NCI-H345 (cell line): ENCODE measurements around the gene INPP4B.

ENCODE experiments used
- DNase-seq: peaks from one replicate; lab custom pipeline; 2025; lab: John Stamatoyannopoulos, UW

Gene INPP4B

DNA sequence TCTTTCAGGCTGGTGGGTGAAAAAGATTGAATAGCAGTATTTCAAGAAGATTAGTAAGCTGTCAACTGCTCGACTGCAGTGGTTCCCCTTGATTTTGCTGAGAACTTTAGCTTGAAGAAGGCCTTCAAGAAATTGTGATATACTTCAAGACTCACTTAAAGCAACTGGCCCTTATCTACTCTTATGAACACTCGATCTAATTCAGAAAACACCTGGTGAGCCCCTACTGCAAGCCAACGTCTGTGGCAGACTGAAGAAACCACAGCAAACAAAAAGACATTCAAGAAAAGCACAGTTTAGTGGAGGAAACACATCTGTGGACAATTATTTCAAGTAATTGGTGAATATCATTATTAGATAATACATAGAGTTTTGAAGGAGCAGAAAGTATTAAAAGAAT, 119.0 kb downstream of the INPP4B start:
- no peak for DNase-seq

DNA sequence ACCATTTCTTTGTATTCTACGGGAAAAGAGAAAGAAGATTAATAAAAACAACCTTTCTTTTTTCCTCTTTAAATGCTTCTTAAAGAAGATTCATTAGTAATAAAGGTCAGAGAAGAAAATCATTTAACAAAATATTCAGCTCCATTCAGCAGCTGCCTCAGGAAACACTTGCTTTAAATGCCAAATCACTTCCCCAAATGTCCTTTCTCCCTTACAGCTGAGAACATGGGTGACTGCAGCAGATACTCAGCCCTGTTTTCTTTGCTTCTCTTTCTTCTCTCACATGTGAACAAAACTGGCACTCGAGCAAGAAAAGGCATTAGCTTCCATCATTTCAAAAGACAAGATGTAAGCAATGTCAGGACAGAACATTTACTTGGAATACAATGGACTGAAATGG, 120.2 kb downstream of the INPP4B start:
- no peak for DNase-seq

DNA sequence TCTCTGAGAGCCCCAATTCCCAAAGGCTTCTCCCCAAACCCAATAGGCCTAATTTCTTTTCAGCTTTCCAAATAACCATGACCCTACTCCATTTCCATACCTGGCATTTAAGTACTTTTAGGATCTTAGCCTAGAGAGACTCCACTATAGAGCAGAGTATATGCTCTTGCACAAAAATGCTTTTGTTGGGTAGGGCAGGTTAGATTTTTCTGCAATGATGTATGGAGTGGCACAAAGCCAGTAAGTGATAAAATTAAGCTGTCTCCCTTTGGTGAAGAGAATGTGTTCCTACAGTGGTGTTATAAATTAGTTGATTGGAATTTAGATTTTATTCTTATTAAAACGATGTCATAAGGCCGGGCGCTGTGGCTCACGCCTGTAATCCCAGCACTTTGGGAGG, 124.9 kb downstream of the INPP4B start:
- no peak for DNase-seq

DNA sequence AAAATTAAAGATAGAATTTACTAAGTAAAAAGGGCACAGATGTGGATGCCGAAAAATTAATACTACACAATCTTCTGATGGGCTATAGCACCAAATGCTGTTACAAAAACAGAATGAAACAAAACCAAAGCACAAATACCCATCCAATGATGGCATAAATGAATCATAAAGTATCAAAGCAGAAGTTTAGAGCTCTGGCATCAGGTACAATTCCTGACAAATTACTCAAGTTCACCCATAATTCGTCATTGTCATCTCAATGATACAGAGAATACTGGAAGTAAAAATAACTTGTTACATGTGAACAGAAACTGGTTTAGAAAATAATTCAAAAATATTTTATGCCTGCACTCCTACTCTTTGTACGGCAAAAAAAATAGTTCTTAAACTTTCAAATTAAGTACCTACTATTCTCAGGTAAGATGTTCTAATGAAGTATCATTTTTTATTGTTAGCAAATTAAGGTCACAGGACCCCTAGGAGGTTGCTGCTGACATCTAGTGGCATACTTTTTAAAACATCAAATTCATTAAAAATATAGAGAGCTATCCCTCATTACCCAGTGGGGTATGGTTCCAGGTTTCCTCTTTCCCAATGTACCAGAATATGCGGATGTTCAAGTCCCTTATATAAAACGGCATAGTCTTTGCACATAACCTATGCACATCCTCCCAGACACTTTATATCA, 126.1 kb downstream of the INPP4B start:
- DNase-seq, result peak; percentile 15

DNA sequence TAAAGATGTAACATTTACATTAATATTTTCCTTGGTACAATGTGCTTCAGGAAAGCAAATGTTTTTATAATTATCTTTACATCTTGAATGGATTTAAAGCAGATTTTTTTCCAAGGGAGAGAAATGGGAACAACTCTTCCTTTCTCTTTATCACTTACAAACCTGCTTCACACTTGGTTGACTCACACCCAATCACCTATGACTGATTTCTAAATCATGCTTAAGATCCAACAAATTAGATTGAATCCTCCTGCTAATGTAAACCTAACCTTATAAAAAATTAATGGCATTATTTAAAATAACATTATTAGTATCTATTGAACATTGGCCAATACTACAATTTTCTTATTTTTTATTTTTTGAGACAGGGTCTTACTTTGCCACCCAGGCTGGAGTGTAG, 127.1 kb downstream of the INPP4B start:
- DNase-seq, result no peak

DNA sequence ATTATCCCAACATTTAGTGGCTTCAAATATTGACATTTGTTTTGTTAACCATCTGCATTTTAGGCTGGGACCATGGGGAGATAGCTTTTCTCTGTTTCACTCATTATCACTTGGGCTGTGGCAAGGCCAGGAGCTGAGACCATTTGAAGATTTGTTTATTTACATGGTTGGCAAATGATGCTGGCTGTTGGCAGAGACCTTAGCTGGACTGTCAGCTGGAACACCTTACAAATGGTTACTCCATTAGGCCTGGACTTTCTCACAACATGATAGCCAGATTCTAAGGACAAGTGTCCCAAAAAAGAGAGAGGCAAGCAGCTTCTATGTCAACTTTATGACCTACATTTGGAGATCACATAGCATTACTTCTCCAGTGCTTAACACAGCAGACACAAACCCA, 130.4 kb downstream of the INPP4B start:
- DNase-seq, result no peak

DNA sequence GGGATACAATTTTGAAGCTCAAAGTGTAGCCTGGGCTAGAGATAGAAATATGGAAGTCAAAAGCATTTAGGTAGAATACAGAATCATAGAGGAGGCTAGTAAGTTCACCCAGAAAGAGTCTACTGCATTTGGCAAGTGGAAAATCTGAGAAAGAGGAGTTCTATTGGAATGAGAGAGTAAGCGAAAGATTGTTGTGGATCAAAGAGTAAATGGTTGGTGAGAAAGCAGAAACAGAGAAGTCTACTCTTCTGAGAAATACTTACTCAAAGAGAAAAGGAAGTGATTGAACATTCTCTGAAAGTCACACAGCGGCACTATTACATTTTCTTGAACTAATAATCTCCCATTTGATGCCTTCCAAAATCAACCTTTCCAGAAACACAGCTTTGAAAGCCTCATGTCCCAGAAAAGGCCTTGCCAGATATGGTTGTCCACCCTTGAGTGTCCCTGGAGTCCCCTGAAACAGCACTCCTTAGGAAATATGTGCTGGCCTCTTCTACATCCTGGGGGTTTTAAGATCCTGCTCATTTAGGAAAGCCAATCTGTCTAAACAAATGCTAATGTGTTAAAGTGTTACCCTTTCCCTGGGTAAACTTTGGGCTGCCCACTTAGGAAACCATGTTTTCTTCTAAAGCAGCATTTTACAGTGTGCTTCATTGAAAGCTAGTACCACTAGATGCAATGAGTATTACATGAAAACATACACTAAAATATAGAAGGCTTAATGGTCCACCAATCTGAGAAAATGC, 132.6 kb downstream of the INPP4B start:
- DNase-seq, result no peak

DNA sequence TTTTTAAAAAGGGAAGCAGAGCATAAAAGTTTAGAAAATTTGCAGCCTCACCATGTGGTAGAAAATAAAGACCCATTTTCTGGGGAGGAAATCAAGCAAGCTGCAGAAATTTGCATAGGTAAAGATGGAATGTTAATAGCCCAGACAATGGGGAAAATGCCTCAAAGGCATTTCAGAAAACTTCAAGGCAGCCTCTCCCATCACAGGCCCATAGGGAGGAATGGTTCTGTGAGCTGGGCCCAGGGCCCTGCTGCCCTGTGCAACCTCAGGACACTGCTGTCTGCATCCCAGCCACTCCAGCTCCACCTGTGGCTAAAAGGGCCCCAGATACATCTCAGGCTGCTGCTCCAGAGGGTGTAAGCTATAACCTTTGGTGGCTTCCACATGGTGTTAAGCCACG, 137.9 kb downstream of the INPP4B start:
- DNase-seq, result no peak

DNA sequence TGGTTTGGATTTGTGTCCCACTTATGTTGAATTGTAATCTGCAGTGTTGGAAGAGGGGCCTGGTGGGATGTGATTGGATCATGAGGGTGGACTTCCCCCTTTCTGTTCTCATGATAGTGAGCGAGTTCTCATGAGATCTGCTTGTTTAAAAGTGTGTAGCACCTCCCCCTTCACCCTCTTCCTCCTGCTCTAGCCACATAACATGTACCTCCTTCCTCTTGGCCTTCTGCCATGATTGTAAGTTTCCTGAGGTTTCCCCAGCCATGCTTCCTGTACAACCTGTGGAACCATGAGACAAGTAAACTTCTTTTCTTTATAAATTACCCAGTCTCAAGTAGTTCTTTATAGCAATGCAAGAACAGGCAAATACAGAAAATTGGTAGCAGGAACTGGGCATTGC, 138.7 kb downstream of the INPP4B start:
- DNase-seq, result no peak

DNA sequence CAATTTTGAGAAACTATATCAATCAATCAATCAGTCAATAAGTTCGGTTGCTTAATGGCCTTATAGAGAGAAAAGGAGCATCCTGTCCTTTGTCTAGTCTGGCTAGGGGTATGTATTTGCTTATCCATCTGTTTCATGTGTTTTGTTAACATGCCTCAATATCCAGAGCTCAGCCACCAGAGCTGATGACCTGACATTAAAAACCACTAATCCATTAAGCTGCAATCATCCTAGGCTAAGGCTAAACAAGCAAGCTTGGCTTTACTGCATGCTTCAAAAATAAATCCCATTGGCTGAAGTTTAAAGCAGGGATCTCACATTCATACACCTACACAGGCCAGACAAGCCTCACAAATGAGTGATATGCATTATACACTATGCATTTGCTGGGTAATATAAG, 139.7 kb downstream of the INPP4B start:
- no peak for DNase-seq

DNA sequence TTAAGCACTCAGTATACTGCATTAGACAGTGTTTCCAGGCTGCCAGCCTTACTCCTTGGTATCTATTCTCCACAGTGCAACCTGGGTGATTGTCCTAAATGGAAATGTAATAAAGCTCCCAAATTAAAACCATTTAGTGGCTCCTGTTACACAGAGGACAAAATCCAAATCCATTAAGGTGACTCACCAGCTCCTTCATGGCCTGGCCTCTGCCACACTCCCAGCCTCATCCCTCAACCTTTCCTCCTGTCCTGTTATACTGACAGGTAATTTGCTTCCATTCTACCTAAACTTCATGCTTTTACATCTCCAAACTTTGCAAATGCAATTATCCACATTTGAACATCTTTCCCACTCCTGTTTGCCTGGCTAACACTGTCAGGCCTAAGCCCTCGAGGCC, 140.3 kb downstream of the INPP4B start:
- no peak for DNase-seq

DNA sequence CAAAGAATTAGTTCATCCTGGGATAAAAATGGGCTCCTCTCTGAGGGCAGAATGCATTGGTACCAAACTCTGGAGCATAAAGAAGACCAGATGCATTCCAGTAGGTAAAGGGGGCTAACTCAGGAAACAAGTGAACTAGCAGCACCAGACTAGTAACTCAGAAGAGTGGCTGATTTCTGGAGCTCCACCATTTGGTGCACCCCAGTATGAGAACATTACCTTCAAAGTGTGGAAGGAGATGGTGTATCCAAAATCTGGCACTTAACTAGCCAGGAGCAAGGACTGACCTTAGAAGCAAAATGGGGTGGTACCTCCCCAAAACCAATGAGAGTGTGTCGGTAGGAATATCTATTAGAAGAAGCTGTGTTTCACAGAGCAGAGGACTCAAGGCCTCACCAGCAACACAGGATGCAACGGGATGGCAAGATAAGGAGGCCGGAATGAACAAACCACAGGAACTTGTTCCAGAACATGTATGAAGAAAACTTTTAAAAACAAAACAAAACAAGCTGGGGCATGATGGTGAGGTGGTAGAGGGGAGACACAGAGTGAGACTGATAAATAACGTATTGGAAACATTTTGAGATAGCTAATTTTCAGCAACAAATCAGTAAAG, 142.3 kb downstream of the INPP4B start:
- DNase-seq, result no peak

DNA sequence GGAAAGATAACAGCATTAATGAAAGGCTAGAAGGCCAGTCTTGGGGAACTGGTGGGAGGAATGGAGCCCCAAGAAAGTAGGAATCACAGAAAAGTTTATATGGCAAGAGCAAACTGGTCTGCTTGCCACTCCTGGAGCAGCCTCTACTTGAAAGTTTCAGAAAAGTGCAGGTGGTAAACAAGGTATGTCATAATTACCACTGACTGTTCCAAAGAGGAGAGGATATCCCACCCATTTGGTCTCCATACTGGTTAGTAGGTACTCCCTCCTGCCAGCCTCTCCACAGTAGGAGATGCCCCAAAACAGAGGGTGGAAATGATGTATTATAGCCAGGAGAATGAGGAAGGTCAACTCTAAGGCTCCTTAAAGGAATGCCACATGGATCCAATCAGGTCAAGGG, 145.1 kb downstream of the INPP4B start:
- DNase-seq, result no peak

DNA sequence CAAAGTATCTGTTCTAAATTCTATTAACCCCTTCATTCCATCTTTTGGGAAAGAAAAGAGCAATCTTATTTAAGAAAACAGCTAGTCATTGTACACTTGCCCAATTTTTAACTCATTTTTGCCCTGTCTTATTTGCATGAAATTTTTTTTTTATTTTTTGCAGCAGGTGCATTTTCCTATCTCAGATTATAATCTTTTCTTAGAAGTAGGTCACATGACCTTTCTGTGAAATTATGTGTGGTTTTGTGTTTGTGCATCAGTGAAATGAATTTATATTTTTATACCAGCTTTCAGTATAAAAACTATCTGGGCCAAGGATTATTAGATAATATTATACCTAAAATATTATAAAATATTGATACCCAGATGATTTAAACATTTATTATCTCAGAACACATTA, 145.6 kb downstream of the INPP4B start:
- DNase-seq, result no peak

DNA sequence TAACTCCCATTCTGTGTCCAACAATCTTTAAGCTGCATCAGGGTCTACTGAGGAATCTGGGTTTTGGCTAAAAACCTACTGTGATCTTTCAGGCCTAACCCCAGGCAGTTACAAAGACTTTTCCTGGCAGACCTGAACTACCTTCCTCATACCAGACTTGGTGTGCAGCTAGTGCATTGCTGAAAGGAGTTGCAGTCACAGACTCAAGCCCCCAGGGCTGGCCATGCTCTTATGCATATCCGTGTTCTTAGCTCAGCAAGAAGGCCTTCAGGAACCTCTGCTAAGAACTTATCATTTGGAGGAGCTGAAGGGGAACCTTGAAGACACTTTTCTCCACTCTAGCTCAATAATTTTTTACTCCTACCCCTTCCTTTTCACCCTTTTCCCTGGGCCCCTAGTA, 147.5 kb downstream of the INPP4B start:
- DNase-seq, result no peak

DNA sequence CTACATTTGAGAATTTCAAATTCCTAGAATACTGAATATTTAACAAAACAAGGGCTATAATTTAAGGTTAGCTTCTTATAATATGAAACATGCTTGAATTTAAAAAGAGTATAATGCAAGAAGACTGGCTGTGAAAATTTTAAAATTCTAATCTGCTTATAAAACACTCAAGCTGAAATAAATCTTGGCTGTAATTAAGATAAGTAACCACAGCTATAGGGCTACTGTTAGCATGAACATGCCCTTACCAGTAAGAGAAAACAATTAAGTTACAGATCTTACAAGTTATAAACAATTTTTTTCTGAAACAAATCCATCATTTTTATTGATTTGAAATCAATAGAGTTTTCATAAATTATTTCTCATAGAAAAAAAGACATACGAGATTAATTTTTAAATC, 148.2 kb downstream of the INPP4B start:
- DNase-seq, result no peak

DNA sequence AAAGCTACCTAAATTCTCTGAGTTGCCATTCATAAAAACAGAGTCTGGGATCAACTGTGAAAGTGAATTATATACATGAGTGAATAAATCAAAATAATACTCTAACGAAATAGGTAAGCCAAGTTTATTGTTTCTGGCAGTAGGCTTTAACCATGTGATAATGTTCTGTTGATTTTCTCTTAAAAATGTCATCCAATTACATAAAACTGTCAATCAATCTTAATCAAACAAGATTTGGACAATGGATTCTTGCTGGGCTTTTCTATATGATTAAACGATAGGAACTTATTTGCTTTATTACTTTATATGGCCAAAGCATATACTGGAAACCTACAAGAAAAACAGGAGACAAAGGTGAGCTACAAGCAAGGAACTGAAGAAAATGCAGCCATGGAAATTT, 148.8 kb downstream of the INPP4B start:
- DNase-seq, result no peak

DNA sequence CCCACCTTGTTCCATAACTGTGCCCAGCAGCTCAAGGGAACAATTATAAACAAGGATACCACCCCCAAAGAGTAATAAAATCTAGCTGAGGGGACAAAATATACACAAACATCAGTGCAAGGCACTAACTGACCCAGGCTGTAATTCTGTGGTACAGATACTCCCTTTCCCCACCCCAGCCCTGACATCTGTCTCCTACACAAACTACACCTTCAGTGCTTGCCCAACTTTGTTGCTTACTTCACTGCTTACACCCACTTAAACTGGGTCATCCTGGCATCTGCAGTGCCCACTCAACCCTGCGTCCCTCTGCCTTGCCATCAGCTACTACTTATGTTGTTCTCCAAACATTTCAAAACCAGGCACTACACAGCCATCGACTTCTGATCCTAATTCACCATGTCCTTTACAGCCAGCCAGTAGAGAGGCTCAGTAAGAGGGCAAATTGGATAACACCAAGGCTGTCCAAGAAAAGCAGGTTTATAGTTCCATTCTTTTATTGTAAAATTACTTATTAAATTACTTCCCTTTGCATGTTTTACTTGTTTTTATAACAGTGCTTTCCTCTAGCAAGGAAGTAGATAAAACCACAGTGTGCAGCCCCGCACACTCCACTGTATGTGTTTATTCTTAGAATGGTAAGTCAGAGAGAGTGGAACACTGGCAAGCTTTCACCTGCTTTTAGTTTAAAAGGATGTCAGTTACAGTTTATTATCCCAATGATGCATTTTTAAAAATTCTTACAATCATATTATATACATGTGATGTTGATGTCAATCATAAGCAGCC, 149.6 kb downstream of the INPP4B start:
- no peak for DNase-seq

DNA sequence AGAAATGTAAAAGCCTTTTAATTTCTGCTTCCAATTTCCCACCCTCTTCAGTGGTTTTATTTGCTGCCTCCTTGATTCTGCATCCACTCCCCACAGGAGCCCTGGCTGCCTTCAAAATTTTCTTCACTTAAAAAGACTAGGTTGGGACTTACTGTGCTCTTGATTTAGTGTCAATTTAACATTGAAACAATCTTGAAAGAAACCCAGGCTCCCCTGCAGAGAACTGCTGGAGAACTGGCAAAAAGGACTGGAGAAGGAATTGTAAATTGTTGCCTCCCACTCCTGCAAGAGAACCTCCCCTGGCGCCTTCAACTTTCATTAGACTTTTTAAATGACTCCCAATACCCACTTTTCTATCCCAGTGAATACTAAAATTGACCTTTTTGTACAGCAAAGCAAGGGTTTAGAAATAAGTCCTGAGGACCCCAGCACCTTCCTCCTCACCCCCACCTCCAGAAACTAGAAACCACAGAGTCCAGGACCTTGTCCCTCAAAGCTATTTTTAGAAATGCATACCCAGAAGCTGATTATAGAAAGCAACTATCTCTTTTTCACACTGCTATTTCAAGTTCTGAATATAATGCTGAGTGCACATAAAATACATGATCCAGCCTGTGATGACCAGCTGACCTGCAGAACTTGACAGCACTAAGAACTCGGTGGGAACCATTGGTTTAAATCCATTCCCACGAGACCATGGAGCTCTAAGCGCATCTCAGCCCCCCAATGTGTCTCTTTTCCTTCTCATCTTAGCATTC, 155.5 kb downstream of the INPP4B start:
- DNase-seq, result no peak

DNA sequence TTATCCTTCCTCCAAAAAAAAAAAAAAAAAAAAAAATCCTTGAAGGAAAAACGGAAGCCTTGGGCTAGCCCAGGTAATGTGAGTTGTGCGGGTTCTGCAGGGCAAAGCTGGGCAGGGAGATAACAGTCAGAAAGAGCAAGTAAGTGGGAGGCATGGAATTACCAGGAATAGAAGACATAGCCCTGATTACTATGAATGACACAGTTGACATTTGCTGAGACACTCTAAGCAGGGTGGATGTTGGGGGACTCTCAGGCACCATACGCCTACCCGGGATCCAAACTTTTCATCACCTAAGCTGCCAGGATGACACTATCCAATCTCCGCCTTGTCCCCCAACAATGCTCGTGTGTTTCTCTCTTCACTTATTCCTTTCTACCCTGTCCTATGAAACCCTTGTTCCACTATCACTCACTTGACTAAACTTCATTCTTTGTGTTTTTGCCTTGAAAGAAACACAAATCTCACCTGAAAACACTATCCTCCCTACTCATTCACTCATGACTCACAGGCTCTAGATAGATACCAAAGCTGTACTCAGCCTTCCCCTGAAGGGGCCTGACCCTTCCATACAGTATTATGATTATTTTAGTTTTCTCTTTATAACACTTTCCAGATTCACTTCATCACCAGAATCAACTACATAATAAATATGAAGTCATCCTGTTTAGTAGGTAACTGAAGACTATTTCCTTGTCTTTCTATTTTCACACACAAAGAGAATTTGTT, 158.4 kb downstream of the INPP4B start:
- no peak for DNase-seq

DNA sequence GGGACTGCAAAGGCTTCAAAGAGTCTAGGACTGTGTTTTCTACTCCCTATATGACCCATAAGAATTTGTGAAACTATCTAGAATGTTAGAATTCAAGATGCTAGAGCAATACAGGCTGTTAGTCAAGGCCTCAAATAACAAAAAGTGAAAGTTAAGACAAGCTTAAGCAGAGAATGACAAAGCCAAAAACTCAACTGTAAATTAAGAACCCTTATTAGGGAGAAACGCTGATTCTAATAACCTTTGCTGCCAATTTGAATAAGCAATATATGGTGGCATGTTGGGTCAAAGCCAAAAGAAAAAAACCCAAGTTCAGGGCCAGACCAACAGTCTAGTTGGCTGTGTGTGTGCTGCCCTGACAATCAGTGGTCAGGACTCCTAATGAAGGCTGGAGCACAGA, 160.0 kb downstream of the INPP4B start:
- DNase-seq, result no peak
